Esophagus muscularis mucosa (tissue), 4 donors: ENCODE measurements around the gene ADA.

Experiments used
- EP300 ChIP-seq: sonication (generic); formaldehyde crosslinking; IDR thresholded peaks from one replicate; pipeline ENCODE4 v1.6.1; 2017; ENCODE audit warnings: antibody characterized with exemption
- POLR2A ChIP-seq: fragments of 450-650 bp; IDR thresholded peaks from one replicate; pipeline ENCODE4 v1.6.1; 2017; ENCODE audit warnings: antibody characterized with exemption, moderate library complexity, mild to moderate bottlenecking, low read depth
- TF ChIP-seq, protein P1 (sequence below), 3 experiments: fragments of 200-600 bp in 2 of 3; fragments of 450-650 bp in 1 of 3; sonication (generic) in 2 of 3; IDR thresholded peaks; one replicate each; pipeline ENCODE4 v1.5.1; 2017 to 2019; ENCODE audit warnings: antibody characterized with exemption in 3 of 3, mild to moderate bottlenecking in 2 of 3, moderate library complexity in 1 of 3

DNA sequence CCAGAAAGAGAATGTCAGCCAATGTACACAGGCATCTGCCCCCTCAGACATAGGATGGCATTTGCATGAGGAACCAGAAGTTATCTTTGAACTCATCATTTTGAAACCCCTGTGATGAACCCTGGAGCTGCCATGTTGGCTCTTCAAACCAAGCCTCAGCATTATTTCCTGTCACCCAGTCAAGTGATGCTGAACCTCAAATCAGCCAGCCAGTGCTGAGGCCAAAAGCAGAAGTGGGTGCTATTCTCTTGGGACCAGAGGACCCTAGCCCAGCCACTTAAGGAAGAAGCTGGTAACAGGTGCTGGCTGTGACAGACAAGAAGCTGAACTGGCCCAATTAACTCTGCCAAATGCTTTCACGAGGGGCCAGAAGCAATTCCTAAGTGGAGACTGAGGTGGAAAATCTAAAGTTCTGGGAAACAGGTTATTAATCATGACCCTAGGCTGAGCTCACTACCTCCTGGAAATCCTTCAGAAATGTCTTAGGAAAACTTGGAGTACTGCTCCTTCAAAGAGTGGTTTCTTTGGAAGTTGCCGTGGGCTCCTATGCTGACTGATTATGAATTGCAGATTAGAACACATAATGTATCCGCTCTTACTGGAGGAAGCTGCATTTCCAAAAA lies 65.1 kb downstream of the ADA start:
- TF ChIP-seq EP300 (no peak), POLR2A (no peak)
- TF ChIP-seq, protein P1, sequence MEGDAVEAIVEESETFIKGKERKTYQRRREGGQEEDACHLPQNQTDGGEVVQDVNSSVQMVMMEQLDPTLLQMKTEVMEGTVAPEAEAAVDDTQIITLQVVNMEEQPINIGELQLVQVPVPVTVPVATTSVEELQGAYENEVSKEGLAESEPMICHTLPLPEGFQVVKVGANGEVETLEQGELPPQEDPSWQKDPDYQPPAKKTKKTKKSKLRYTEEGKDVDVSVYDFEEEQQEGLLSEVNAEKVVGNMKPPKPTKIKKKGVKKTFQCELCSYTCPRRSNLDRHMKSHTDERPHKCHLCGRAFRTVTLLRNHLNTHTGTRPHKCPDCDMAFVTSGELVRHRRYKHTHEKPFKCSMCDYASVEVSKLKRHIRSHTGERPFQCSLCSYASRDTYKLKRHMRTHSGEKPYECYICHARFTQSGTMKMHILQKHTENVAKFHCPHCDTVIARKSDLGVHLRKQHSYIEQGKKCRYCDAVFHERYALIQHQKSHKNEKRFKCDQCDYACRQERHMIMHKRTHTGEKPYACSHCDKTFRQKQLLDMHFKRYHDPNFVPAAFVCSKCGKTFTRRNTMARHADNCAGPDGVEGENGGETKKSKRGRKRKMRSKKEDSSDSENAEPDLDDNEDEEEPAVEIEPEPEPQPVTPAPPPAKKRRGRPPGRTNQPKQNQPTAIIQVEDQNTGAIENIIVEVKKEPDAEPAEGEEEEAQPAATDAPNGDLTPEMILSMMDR (IDR thresholded peaks at IDR 0.05), result no peak
